ENCODE data around the gene ATG5. TPM values are rescaled to one million over a fixed set of nuclear protein-coding genes. Genes with fewer than 3 reads are reported as not detected.
A peak's percentile ranks its signal among the peaks of the same experiment; 100 is the strongest.
"Not testable (repeated sequence)": the region's sequence is repeated elsewhere in the genome, so short reads cannot be mapped to it uniquely, and the experiment has no call there.

Gene ATG5
- total RNA-seq, 1 donor from 2014 or later = 34.7 TPM

DNA sequence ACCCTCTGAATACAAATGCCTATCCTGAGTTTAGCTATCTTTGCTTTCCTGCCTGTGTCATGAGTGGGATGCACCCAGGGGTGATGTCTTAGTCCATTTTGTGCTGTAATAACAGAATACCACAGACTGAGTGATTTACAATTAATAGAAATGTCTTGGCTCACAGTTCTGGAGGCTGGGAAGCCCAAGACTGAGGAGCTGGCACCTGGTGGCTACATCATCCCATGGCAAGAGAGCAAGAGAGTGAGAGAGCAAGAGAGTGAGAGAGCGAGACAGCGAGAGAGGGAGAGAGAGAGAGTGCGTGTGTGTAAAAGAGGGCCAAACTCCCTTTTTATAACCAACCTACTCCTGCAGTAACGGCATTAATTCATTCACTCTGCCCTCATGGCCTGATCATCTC is 162.6 kb downstream of the ATG5 start:
- Mint-ChIP-seq H3K4me1 (ENCODE audit: low read depth) (peaks cover 56% of the 10 kb centered on the region), H3K27me3 (ENCODE audit: low read depth) (no peaks in the 10 kb centered on the region), H3K9me3 (peaks cover 3% of the 10 kb centered on the region), H3K4me3 (ENCODE audit: low read depth) (peak overlapping the region; percentile 74), H3K27ac (peak overlapping the region; percentile 93), H3K36me3 (ENCODE audit: low read depth) (peaks cover 10% of the 10 kb centered on the region)
- intact Hi-C loops (cut with micrococcal nuclease) = no loop called here
- DNase-seq (ENCODE audit: low spot score) = no peak

DNA sequence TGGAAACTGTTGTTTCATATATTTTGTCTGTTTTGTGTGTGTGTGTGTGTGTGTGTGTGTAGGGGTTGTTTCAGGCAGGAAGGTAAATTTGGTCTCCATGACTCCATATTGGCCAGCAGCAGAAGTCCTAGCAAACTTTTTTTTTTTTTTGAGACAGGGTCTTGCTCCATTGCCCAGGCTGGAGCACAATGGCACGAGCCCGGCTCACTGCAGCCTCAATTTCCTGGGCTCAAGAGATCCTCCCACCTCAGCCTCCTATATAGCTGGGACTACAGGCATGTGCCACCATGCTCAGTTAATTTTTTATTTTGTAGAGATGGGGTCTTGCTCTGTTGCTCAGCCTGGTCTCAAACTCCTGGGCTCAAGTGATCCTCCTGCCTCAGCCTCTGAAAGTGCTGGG is 163.7 kb downstream of the ATG5 start:
- DNase-seq (ENCODE audit: low spot score) = no peak
- intact Hi-C loops (cut with micrococcal nuclease) = no loop called here
- no peak overlapping the region for H3K4me3 Mint-ChIP-seq (ENCODE audit: low read depth)
- peaks cover 10% of the 10 kb centered on the region for H3K36me3 Mint-ChIP-seq (ENCODE audit: low read depth)
- H3K9me3 Mint-ChIP-seq = peaks cover 3% of the 10 kb centered on the region
- H3K27me3 Mint-ChIP-seq (ENCODE audit: low read depth) = no peaks in the 10 kb centered on the region
- peaks cover 53% of the 10 kb centered on the region for H3K4me1 Mint-ChIP-seq (ENCODE audit: low read depth)
- H3K27ac Mint-ChIP-seq = no peak overlapping the region

DNA sequence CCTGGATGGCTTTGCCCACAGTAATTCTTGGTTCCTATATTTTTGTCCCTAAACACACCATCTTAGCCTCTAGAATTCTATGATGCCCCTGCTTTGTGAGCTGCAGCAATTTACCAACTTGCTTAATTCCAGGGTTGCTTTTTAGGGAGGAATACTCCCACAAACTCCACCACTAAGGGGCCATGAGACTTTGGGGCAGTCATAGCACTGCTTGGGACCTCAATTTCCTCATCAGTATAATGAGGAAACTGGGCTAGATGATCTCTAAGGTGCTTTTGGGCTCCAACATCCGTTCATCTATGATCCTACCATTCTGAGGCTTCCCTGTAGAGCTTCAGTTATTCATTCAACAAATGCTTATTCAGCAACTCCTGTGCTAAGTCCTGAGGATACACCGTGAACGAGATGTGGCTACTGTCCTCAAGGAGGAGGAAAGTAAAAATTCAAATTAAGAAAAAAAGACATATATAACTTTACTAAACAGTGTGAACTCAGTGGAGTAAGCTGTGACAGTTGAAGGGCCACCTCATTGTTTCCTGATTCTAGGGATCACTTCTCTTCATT is 164.2 kb downstream of the ATG5 start:
- no peak for DNase-seq (ENCODE audit: low spot score)
- H3K36me3 Mint-ChIP-seq (ENCODE audit: low read depth) = peaks cover 10% of the 10 kb centered on the region
- no peak overlapping the region for H3K27ac Mint-ChIP-seq

DNA sequence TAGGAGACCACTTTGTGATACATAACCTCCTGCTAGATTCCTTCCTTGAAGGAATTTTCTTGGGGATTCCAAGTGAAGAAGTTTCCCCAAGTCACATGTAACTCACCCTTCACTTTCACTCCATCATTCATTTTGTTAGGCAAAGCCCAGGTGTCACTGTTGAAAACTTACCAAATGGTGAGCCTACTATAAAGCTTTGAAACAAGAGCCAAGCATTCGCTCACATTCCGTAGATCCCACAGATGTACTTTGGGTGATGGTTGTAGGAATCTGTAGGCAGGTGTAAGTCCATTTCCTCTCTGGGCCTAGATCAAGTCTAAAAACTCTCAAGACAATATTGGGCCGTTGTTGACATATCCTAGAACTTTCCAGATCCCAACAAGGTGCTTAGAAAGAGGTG is 165.4 kb downstream of the ATG5 start:
- Mint-ChIP-seq H3K27me3 (ENCODE audit: low read depth) (no peaks in the 10 kb centered on the region), H3K4me3 (ENCODE audit: low read depth) (no peak overlapping the region), H3K27ac (no peak overlapping the region), H3K36me3 (ENCODE audit: low read depth) (peaks cover 5% of the 10 kb centered on the region), H3K4me1 (ENCODE audit: low read depth) (peaks cover 51% of the 10 kb centered on the region), H3K9me3 (peaks cover 3% of the 10 kb centered on the region)
- DNase-seq (ENCODE audit: low spot score) = no peak
- intact Hi-C loops (cut with micrococcal nuclease) = no loop called here

More for the DNA sequence above, 164.2 kb downstream of the ATG5 start:
- Mint-ChIP-seq H3K4me3 (ENCODE audit: low read depth) (no peak overlapping the region), H3K9me3 (peaks cover 3% of the 10 kb centered on the region), H3K27me3 (ENCODE audit: low read depth) (no peaks in the 10 kb centered on the region), H3K4me1 (ENCODE audit: low read depth) (peaks cover 53% of the 10 kb centered on the region)
- intact Hi-C loops (cut with micrococcal nuclease) = no loop called here

DNA sequence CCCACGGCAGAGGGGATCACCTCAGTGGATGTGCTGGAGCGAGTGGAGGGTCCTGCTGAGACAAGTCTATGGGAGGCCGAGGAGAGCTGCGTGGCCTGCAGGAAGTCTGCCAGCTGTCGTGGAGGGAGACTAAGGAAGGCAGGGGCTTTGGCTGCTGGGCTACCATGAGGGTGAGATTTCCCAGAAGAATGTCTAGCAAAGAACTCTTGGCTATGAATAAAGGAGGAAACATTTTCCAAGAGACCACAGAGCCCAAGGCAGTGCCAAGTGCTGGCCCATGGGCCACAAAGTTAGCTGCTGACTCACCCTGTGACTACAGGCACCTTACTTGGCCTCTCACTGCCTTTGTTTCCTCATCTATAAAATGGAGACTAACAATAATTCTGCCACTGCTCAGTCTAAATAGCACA is 166.0 kb downstream of the ATG5 start:
- intact Hi-C loops (cut with micrococcal nuclease) = no loop called here
- peaks cover under 1% of the 10 kb centered on the region for H3K9me3 Mint-ChIP-seq
- no peak for DNase-seq (ENCODE audit: low spot score)
- H3K4me1 Mint-ChIP-seq (ENCODE audit: low read depth) = peaks cover 46% of the 10 kb centered on the region
- H3K4me3 Mint-ChIP-seq (ENCODE audit: low read depth) = no peak overlapping the region
- peaks cover 2% of the 10 kb centered on the region for H3K36me3 Mint-ChIP-seq (ENCODE audit: low read depth)
- no peaks in the 10 kb centered on the region for H3K27me3 Mint-ChIP-seq (ENCODE audit: low read depth)
- H3K27ac Mint-ChIP-seq = no peak overlapping the region

DNA sequence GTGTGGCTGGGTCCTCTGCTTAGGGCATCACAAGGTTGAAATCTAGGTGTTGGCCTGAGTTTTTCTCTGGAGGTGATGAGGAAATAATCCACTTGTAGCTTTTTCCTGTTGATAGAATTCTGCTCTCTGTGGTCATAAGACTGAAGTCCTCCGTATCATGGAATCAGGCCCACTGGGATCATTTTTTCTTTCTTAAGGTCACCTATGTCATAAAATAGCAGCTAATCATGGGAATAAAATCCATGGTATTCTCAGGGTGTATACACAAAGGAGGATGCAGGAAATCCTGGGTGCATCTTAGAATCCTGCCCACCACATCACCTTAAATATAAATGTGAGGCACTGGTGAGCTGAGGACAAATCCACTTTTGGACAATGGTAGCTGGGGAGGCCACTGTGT is 166.7 kb downstream of the ATG5 start:
- intact Hi-C loops (cut with micrococcal nuclease) = no loop called here
- H3K4me1 Mint-ChIP-seq (ENCODE audit: low read depth) = peaks cover 40% of the 10 kb centered on the region
- H3K27ac Mint-ChIP-seq = no peak overlapping the region
- H3K9me3 Mint-ChIP-seq = no peaks in the 10 kb centered on the region
- H3K36me3 Mint-ChIP-seq (ENCODE audit: low read depth) = no peaks in the 10 kb centered on the region
- no peak overlapping the region for H3K4me3 Mint-ChIP-seq (ENCODE audit: low read depth)
- H3K27me3 Mint-ChIP-seq (ENCODE audit: low read depth) = no peaks in the 10 kb centered on the region
- no peak for DNase-seq (ENCODE audit: low spot score)

DNA sequence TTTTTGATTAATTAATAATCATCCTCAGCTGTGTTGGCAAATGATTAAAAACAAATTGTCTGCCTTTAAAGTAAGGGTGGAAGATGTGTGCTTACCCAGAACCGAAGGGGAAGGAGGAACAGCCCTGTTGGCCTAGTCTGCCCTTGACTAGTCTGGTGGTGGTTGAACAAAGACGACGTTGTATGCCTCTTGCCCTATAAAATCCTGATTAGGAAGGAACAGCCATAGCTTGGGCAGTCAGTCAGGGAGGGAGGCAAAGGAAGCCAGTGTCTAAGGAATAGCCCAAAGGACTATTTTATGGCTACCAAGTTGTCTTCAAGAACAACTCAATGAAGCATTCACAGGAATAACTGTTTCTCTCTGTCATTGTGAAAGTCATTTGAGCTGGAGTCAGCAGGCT is 168.7 kb downstream of the ATG5 start:
- H3K36me3 Mint-ChIP-seq (ENCODE audit: low read depth) = peaks cover 4% of the 10 kb centered on the region
- H3K4me3 Mint-ChIP-seq (ENCODE audit: low read depth) = no peak overlapping the region
- peaks cover 36% of the 10 kb centered on the region for H3K4me1 Mint-ChIP-seq (ENCODE audit: low read depth)
- no peak overlapping the region for H3K27ac Mint-ChIP-seq
- intact Hi-C loops (cut with micrococcal nuclease) = no loop called here
- H3K9me3 Mint-ChIP-seq = peaks cover 9% of the 10 kb centered on the region
- DNase-seq (ENCODE audit: low spot score) = no peak
- no peaks in the 10 kb centered on the region for H3K27me3 Mint-ChIP-seq (ENCODE audit: low read depth)

DNA sequence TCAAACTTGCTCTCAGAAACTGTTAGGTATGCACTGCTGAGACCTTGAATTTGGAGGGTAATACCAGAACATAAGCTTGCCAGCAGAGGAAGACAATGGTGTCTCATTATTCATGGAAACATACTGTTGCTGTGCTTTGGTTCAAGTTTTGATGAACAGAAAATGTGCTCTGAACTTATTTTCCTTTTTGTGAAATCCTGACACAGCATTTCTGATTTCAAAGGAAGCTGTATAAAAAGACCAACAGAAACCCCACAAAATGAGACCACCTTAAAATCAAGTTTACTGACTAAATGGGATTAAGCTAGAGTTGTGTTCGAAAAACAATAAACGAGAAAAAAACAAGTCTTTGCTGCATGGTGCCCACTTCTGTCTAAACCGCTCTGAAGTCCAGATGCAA is 169.1 kb downstream of the ATG5 start:
- no peak for DNase-seq (ENCODE audit: low spot score)
- Mint-ChIP-seq H3K9me3 (peaks cover 9% of the 10 kb centered on the region), H3K27me3 (ENCODE audit: low read depth) (no peaks in the 10 kb centered on the region), H3K4me3 (ENCODE audit: low read depth) (no peak overlapping the region), H3K36me3 (ENCODE audit: low read depth) (peaks cover 4% of the 10 kb centered on the region), H3K27ac (no peak overlapping the region), H3K4me1 (ENCODE audit: low read depth) (peaks cover 34% of the 10 kb centered on the region)
- intact Hi-C loops (cut with micrococcal nuclease) = no loop called here

DNA sequence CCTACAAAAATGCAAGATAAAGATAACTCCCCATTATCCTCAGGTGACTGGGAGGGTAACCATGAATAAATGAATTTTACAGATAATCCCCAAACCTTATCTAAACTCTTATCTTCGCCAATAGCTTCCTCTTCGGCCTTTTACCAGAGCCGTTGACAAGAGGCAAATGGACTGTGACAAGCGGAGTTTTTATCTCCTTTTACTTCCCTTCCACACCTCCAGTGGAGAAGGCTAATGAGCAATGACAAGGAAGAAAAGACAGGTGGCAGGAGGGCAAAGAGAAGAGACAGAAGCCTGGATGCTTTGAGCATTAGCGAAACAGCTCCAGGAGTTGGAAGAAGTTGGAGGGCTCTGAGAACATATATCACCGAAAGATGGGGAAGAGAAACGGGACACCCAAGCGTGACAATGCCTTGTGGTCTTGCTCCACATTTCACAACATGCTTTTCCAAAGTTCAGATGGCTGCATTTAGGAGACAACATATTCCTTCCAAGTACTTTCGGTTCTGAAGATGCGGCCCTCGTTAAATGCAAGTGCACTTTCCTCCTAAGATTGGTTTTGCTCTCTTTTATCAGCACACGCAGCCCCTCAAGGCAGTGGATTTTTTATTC is 170.2 kb downstream of the ATG5 start:
- Mint-ChIP-seq H3K27me3 (ENCODE audit: low read depth) (no peaks in the 10 kb centered on the region), H3K36me3 (ENCODE audit: low read depth) (peaks cover 4% of the 10 kb centered on the region), H3K9me3 (peaks cover 9% of the 10 kb centered on the region), H3K4me1 (ENCODE audit: low read depth) (peaks cover 33% of the 10 kb centered on the region), H3K4me3 (ENCODE audit: low read depth) (no peak overlapping the region), H3K27ac (no peak overlapping the region)
- no peak for DNase-seq (ENCODE audit: low spot score)
- intact Hi-C loops (cut with micrococcal nuclease) = no loop called here

DNA sequence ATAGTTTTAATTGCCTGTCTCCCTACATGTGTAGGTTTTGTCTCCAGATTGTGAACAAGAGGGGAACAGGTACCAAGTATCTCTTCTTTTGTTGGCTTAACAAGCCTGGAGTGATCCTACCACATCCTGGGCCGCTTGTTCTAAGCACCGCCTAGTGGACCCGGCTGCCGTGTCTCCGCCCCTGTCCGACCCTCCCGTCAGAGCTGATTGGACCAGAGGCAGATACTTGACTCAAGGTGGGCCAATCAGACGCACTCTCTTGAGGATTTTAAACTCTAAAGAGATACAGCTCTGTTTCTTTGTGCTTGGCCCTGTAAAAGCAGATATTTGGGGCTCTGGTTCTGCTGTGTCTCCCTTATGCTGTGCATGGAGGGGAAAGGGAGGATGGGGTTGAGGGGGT is 171.2 kb downstream of the ATG5 start:
- intact Hi-C loops (cut with micrococcal nuclease) = no loop called here
- no peak overlapping the region for H3K27ac Mint-ChIP-seq

DNA sequence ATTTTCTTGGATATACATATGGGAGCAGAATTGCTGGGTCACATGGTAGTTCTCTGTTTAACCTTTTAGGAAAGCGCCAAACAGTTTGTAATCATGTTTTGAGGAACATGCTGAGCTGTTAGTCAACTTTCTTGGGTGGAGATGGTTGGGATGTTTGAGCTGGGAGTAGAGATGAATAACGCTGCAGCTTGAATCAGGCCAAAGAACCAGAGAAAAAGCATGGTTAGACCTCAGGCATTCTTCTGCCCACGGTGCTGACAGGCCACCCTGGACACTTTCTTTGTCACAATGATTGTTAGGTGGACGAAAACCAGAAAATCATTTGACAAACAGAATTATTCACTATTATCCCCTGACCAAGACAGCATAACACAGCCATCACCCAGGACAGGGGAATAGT is 172.6 kb downstream of the ATG5 start:
- Mint-ChIP-seq H3K4me1 (ENCODE audit: low read depth) (peaks cover 41% of the 10 kb centered on the region), H3K36me3 (ENCODE audit: low read depth) (peaks cover 4% of the 10 kb centered on the region), H3K27ac (no peak overlapping the region), H3K27me3 (ENCODE audit: low read depth) (no peaks in the 10 kb centered on the region), H3K9me3 (peaks cover 9% of the 10 kb centered on the region), H3K4me3 (ENCODE audit: low read depth) (no peak overlapping the region)
- DNase-seq (ENCODE audit: low spot score) = no peak
- intact Hi-C loops (cut with micrococcal nuclease) = loop anchor here (1.0 kb wide), 1 partner anchor 11 kb away; no protein-coding TSS in a partner anchor

More for the DNA sequence above, 171.2 kb downstream of the ATG5 start:
- DNase-seq (ENCODE audit: low spot score) = no peak
- Mint-ChIP-seq H3K9me3 (peaks cover 9% of the 10 kb centered on the region), H3K4me1 (ENCODE audit: low read depth) (peaks cover 32% of the 10 kb centered on the region), H3K4me3 (ENCODE audit: low read depth) (no peak overlapping the region), H3K36me3 (ENCODE audit: low read depth) (peaks cover 4% of the 10 kb centered on the region), H3K27me3 (ENCODE audit: low read depth) (no peaks in the 10 kb centered on the region)

DNA sequence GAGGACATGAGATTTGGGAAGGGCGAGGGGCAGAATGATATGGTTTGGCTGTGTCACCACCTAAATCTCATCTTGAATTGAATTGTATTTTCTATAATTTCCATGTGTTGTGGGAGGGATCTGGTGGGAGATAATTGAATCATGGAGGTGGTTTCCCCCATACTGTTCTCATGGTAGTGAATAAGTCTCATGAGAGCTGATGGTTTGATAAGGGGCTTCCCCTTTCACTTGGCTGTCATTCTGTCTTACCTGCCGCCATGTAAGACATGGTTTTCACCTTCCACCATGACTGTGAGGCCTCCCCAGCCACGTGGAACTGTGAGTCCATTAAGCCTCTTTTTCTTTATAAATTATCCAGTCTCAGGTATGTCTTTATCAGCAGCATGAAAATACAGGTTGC is 173.1 kb downstream of the ATG5 start:
- peak overlapping the region; percentile 18 for H3K27ac Mint-ChIP-seq
- H3K4me3 Mint-ChIP-seq (ENCODE audit: low read depth); DNase-seq (ENCODE audit: low spot score); H3K9me3 Mint-ChIP-seq; H3K27me3 Mint-ChIP-seq (ENCODE audit: low read depth); H3K36me3 Mint-ChIP-seq (ENCODE audit: low read depth): not testable (repeated sequence)
- H3K4me1 Mint-ChIP-seq (ENCODE audit: low read depth) = peaks cover 41% of the 10 kb centered on the region
- intact Hi-C loops (cut with micrococcal nuclease) = loop anchor here (1.0 kb wide), 1 partner anchor 12 kb away; no protein-coding TSS in a partner anchor

DNA sequence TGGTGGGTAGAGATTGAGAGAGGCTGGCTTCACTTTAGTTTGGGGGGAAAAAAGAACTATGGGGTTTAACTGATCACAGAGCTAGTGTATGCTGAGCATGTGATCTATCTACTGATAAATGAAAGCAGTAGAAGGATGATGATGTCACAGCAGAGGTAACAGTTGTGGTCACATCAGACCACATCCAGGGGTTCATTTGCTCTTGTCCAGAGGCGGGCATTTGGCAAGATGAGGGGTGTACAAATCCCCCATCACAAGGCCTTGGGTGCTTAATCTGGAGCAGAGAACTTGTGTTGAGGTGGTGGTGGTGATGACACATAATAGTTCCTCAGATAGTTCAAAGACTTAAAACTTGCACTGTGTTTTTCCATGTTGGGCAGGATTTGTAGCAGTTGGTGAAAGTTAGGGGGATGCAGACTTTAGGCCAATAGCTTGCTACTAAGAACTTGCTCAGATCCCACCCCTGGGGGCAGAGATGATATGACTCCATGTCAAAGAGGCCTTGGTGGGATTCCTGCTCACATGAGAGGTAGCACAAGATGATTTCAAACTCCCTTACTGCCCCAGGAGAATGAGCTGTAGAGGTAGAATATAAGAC is 176.0 kb downstream of the ATG5 start:
- Mint-ChIP-seq H3K27me3 (ENCODE audit: low read depth) (no peaks in the 10 kb centered on the region), H3K4me1 (ENCODE audit: low read depth) (peaks cover 59% of the 10 kb centered on the region), H3K27ac (peak overlapping the region; percentile 73), H3K36me3 (ENCODE audit: low read depth) (peaks cover 4% of the 10 kb centered on the region), H3K9me3 (peaks cover 9% of the 10 kb centered on the region), H3K4me3 (ENCODE audit: low read depth) (no peak overlapping the region)
- peak; percentile 33 for DNase-seq (ENCODE audit: low spot score)
- intact Hi-C loops (cut with micrococcal nuclease) = no loop called here

All from activated T-helper 2 cell treated with anti-CD3 and anti-CD28 coated beads, Interferon-gamma antibody, Interleukin-2, Interleukin-4, amounts not matched to agents 10 μg/mL and 5 μg/mL and 100 μg/mL, durations not matched to agents 14 hours and 24 hours and 36 hours (primary cell).